Lower leg skin (tissue), 3 donors: ENCODE results near the gene TXNDC2.

ENCODE experiments used
- POLR2A ChIP-seq, 2 donors: fragments of 450-650 bp; IDR thresholded peaks; one replicate each; pipeline ENCODE4 v1.6.1; 2016 to 2017; ENCODE audit warnings: antibody characterized with exemption in 2 of 2, mild to moderate bottlenecking in 1 of 2, moderate library complexity in 1 of 2
- TF ChIP-seq, protein P1 (sequence below), 3 donors: fragments of 450-650 bp; IDR thresholded peaks; one replicate each; pipeline ENCODE4 v1.5.1; 2016; ENCODE audit warnings: antibody characterized with exemption in 3 of 3, mild to moderate bottlenecking in 3 of 3, moderate library complexity in 2 of 3

DNA sequence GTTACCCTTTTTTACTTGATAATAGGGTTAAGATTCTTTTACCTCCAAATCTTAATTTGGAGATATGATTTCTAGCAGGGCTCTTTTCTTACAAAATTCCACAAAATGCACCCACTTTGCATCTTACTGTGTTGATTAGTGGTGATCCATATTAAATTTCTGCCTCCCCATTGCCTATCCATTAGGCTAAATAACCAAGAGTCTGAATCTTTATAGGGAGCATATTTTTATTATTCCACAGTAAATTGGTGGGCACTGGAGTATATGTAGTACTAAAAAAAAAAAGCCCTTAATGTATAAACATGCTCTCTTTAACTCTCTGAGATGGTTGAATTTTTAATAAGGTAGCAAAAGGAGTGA is 8.1 kb upstream of the TXNDC2 start:
- TF ChIP-seq, protein P1, sequence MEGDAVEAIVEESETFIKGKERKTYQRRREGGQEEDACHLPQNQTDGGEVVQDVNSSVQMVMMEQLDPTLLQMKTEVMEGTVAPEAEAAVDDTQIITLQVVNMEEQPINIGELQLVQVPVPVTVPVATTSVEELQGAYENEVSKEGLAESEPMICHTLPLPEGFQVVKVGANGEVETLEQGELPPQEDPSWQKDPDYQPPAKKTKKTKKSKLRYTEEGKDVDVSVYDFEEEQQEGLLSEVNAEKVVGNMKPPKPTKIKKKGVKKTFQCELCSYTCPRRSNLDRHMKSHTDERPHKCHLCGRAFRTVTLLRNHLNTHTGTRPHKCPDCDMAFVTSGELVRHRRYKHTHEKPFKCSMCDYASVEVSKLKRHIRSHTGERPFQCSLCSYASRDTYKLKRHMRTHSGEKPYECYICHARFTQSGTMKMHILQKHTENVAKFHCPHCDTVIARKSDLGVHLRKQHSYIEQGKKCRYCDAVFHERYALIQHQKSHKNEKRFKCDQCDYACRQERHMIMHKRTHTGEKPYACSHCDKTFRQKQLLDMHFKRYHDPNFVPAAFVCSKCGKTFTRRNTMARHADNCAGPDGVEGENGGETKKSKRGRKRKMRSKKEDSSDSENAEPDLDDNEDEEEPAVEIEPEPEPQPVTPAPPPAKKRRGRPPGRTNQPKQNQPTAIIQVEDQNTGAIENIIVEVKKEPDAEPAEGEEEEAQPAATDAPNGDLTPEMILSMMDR (IDR thresholded peaks at IDR 0.05), result no peak
- no peak for TF ChIP-seq POLR2A (IDR thresholded peaks at IDR 0.05)
